ENCODE results near the gene OSBP2.

The OSBP2 gene

DNA sequence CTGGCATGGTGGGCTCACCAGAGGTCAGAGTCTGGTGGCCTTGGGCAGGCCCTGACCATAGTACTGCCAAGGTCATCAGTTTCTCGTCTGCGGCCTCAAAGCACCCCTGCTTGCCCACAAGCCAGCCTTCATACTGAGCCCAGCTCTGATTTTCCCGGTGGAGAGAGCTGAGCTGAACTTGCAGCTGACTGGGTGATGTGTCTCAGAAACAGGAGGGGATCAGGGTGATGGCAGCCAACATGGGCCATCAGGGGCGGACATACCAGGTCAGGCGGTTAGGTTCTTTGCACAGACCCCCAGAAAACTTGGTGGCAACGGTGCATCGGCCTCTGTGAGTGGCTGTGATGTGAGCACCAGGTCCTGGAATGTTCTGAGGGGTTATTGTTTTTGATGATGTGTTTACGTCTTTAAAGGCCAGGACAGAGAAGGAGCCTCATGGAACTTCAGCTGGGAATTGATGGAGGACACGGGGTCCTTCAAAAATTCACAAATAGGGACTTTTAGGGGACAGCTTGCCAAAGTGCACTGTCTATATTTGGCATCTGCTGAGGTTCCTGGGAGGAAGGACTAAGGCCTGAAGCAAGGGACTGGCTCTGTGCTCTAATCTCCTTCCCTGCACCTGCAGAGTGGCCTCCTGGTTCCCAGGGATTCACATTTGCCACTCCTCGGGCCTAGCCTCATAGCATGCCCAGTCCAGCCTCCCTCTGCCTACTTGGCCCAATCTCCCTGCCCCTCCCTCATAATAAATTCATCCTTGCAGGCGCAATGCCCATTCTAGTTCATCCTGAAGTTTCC is 131.2 kb downstream of the OSBP2 start:
- no peak overlapping the region for H3K14ac ChIP-seq (ENCODE audit: low read length)
- no peak overlapping the region for H3K18ac ChIP-seq (ENCODE audit: low read length)
- no peak for DNase-seq (ENCODE audit: low spot score)
- H3K23ac ChIP-seq (ENCODE audit: low read depth, low read length, poor library complexity) = no peak overlapping the region
- H3K4ac ChIP-seq (ENCODE audit: low read length) = no peak overlapping the region
- H3K9me3 ChIP-seq (replicated peaks in 1 of 2; ENCODE audit: control insufficient read depth in 2 of 2, insufficient read depth in 1 of 2, low read depth in 1 of 2, low read length in 2 of 2) = no peaks in the 10 kb centered on the region
- no peak overlapping the region for H3K27ac ChIP-seq (replicated peaks; ENCODE audit: low read length)
- no peak overlapping the region for H2AK5ac ChIP-seq (ENCODE audit: low read depth, low read length)
- no peak overlapping the region for H2BK5ac ChIP-seq (ENCODE audit: low read length)
- peaks cover 2 to 4% of the 10 kb centered on the region in 2 donors for H3K4me1 ChIP-seq (ENCODE audit: control insufficient read depth in 2 of 2, insufficient read depth in 1 of 2, low read depth in 1 of 2, low read length in 2 of 2)
- no peak overlapping the region for H2BK15ac ChIP-seq (ENCODE audit: low read length)
- peaks cover 4 to 81% (median 30%) of the 10 kb centered on the region in 3 experiments for H3K27me3 ChIP-seq (ENCODE audit: control insufficient read depth in 3 of 3, insufficient read depth in 3 of 3, low read depth in 1 of 3, low read length in 3 of 3)
- H4K8ac ChIP-seq (ENCODE audit: low read depth, low read length) = no peak overlapping the region
- H3K4me2 ChIP-seq (ENCODE audit: insufficient read depth, low read length, poor library complexity, severe bottlenecking) = no peak overlapping the region
- no peak overlapping the region for H2AFZ ChIP-seq (ENCODE audit: low read length)
- no peak overlapping the region for H3K4me3 ChIP-seq (ENCODE audit: low read length in 2 of 2)
- H4K91ac ChIP-seq (ENCODE audit: low read depth, low read length, poor library complexity) = no peak overlapping the region
- H3K9ac ChIP-seq (ENCODE audit: low read depth, low read length, poor library complexity) = no peak overlapping the region
- WGBS, 2 donors (ENCODE audit: extremely low coverage in 2 of 2, insufficient read length in 2 of 2, insufficient replicate concordance in 1 of 2) = no CpG with 5 or more reads among the region's 11 CpGs
- H2BK12ac ChIP-seq (ENCODE audit: low read length) = no peak overlapping the region
- no peaks in the 10 kb centered on the region for H3K79me1 ChIP-seq (ENCODE audit: low read depth, low read length)
- no peaks in the 10 kb centered on the region for H3K36me3 ChIP-seq (replicated peaks in 1 of 2; ENCODE audit: control insufficient read depth in 2 of 2, insufficient read depth in 2 of 2, low read length in 2 of 2)
- H2BK120ac ChIP-seq (ENCODE audit: low read depth, low read length) = no peak overlapping the region

DNA sequence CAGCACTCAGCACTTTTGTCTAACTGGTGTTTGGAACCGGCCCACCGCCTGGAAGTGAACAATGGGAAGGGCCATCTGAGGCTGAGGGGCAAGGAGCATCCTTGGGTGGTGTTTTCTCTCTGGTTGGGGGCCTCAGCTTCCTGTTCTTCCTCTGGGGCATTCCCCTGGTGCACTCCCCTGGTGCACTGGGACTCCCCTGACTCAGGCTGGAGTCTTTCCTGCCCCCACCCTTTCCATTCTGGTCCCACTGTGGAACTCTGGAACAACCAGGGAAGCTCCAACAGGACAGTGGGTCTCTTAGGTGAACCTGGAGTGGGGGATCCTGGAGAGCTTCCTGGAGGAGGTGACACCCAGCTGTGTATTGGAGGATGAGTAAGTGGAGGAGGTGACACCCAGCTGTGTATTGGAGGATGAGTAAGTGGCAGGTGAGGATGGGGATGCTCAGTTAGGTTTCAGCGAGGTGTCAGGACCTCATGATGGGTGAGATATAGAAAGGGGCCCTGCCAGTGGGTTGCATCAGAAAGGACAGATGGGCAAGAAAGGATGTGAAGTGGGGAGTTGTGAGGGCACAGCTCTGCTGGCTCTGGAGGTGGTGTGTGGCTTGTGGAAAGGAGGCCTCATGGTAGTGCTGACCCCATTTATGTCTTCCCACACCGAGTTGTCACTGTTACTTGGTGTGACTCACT is 132.1 kb downstream of the OSBP2 start:
- WGBS, 2 donors (ENCODE audit: extremely low coverage in 2 of 2, insufficient read length in 2 of 2, insufficient replicate concordance in 1 of 2) = no CpG with 5 or more reads among the region's 4 CpGs
- Histone ChIP-seq H3K9me3 (replicated peaks in 1 of 2; ENCODE audit: control insufficient read depth in 2 of 2, insufficient read depth in 1 of 2, low read depth in 1 of 2, low read length in 2 of 2) (no peaks in the 10 kb centered on the region), H4K91ac (ENCODE audit: low read depth, low read length, poor library complexity) (no peak overlapping the region), H3K14ac (ENCODE audit: low read length) (no peak overlapping the region), H2AK5ac (ENCODE audit: low read depth, low read length) (no peak overlapping the region), H3K79me1 (ENCODE audit: low read depth, low read length) (no peaks in the 10 kb centered on the region), H3K27me3 (ENCODE audit: control insufficient read depth in 3 of 3, insufficient read depth in 3 of 3, low read depth in 1 of 3, low read length in 3 of 3) (peaks cover 3 to 73% (median 22%) of the 10 kb centered on the region in 3 experiments), H3K36me3 (replicated peaks in 1 of 2; ENCODE audit: control insufficient read depth in 2 of 2, insufficient read depth in 2 of 2, low read length in 2 of 2) (no peaks in the 10 kb centered on the region), H3K23ac (ENCODE audit: low read depth, low read length, poor library complexity) (no peak overlapping the region), H3K18ac (ENCODE audit: low read length) (no peak overlapping the region), H2AFZ (ENCODE audit: low read length) (no peak overlapping the region), H2BK120ac (ENCODE audit: low read depth, low read length) (no peak overlapping the region), H3K4me3 (ENCODE audit: low read length in 2 of 2) (no peak overlapping the region), H3K27ac (replicated peaks; ENCODE audit: low read length) (no peak overlapping the region), H4K8ac (ENCODE audit: low read depth, low read length) (no peak overlapping the region), H2BK5ac (ENCODE audit: low read length) (no peak overlapping the region), H2BK15ac (ENCODE audit: low read length) (no peak overlapping the region), H2BK12ac (ENCODE audit: low read length) (no peak overlapping the region), H3K4me2 (ENCODE audit: insufficient read depth, low read length, poor library complexity, severe bottlenecking) (no peak overlapping the region), H3K4me1 (ENCODE audit: control insufficient read depth in 2 of 2, insufficient read depth in 1 of 2, low read depth in 1 of 2, low read length in 2 of 2) (peaks cover 3 to 4% of the 10 kb centered on the region in 2 donors), H3K9ac (ENCODE audit: low read depth, low read length, poor library complexity) (no peak overlapping the region), H3K4ac (ENCODE audit: low read length) (no peak overlapping the region)
- DNase-seq (ENCODE audit: low spot score) = no peak

DNA sequence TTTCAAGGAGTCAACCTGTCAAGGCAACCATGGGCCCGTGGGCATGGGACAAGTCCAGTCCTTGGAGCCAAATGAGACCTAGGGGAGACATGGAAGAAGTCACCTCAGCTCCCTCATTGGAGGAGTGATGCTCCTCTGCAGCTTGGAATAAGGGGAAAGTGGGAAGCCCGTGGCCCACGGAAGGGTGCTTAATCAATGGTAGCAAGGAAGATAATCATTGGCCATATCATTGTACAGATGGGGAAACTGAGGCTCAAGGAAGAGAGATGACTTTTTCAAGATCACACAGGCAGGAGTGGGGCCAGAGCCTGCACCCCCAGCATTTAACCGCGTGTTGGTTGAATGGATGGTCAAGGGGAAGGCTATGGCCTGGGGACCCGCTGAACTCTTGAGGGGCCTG is 133.0 kb downstream of the OSBP2 start:
- no peak overlapping the region for H3K27ac ChIP-seq (replicated peaks; ENCODE audit: low read length)
- no peaks in the 10 kb centered on the region for H3K79me1 ChIP-seq (ENCODE audit: low read depth, low read length)
- no peak overlapping the region for H3K18ac ChIP-seq (ENCODE audit: low read length)
- H2AK5ac ChIP-seq (ENCODE audit: low read depth, low read length) = no peak overlapping the region
- H3K27me3 ChIP-seq (ENCODE audit: control insufficient read depth in 3 of 3, insufficient read depth in 3 of 3, low read depth in 1 of 3, low read length in 3 of 3) = peaks cover 0 to 65% (median 14%) of the 10 kb centered on the region in 3 experiments
- no peak overlapping the region for H2BK15ac ChIP-seq (ENCODE audit: low read length)
- no peak overlapping the region for H3K4me2 ChIP-seq (ENCODE audit: insufficient read depth, low read length, poor library complexity, severe bottlenecking)
- no peak overlapping the region for H4K8ac ChIP-seq (ENCODE audit: low read depth, low read length)
- no peak overlapping the region for H2AFZ ChIP-seq (ENCODE audit: low read length)
- H3K4me3 ChIP-seq (ENCODE audit: low read length in 2 of 2) = no peak overlapping the region
- peaks cover 2 to 4% of the 10 kb centered on the region in 2 donors for H3K4me1 ChIP-seq (ENCODE audit: control insufficient read depth in 2 of 2, insufficient read depth in 1 of 2, low read depth in 1 of 2, low read length in 2 of 2)
- no peak overlapping the region for H3K14ac ChIP-seq (ENCODE audit: low read length)
- no peak overlapping the region for H2BK120ac ChIP-seq (ENCODE audit: low read depth, low read length)
- no peaks in the 10 kb centered on the region for H3K9me3 ChIP-seq (replicated peaks in 1 of 2; ENCODE audit: control insufficient read depth in 2 of 2, insufficient read depth in 1 of 2, low read depth in 1 of 2, low read length in 2 of 2)
- H3K9ac ChIP-seq (ENCODE audit: low read depth, low read length, poor library complexity) = no peak overlapping the region
- no peak overlapping the region for H3K4ac ChIP-seq (ENCODE audit: low read length)
- H3K36me3 ChIP-seq (replicated peaks in 1 of 2; ENCODE audit: control insufficient read depth in 2 of 2, insufficient read depth in 2 of 2, low read length in 2 of 2) = no peaks in the 10 kb centered on the region
- no CpG with 5 or more reads among the region's 6 CpGs for WGBS, 2 donors (ENCODE audit: extremely low coverage in 2 of 2, insufficient read length in 2 of 2, insufficient replicate concordance in 1 of 2)
- no peak for DNase-seq (ENCODE audit: low spot score)
- H2BK12ac ChIP-seq (ENCODE audit: low read length) = no peak overlapping the region
- no peak overlapping the region for H4K91ac ChIP-seq (ENCODE audit: low read depth, low read length, poor library complexity)
- no peak overlapping the region for H2BK5ac ChIP-seq (ENCODE audit: low read length)
- H3K23ac ChIP-seq (ENCODE audit: low read depth, low read length, poor library complexity) = no peak overlapping the region

Measured in neuronal stem cell (in vitro differentiated cells).